IPS DF 6.9 (cell line): ENCODE results near the gene MORC2.

Source experiments
- DNase-seq: peaks from one replicate; pipeline ENCODE4 v3.0.0-alpha.2; 2013; ENCODE audit warnings: low read depth, low spot score
- H3K27ac ChIP-seq: one replicate; pipeline ENCODE4 v1.5.1; 2013; ENCODE audit warnings: low read length, control low read depth
- H3K27me3 ChIP-seq: 2 replicates; pipeline ENCODE4 v1.6.1; 2013; ENCODE audit warnings: mild to moderate bottlenecking, low read length; ENCODE audit not compliant: control insufficient read depth, insufficient read depth
- H3K36me3 ChIP-seq: 2 replicates; pipeline ENCODE4 v1.6.1; 2013; ENCODE audit warnings: low read length; ENCODE audit not compliant: control insufficient read depth, insufficient read depth
- H3K4me1 ChIP-seq: 2 replicates; pipeline ENCODE4 v1.6.1; 2013; ENCODE audit warnings: low read length; ENCODE audit not compliant: control insufficient read depth, insufficient read depth
- H3K4me3 ChIP-seq: 2 replicates; pipeline ENCODE4 v1.5.1; 2013; ENCODE audit warnings: mild to moderate bottlenecking, low read length
- H3K9me3 ChIP-seq: 2 replicates; pipeline ENCODE4 v1.6.1; 2013; ENCODE audit warnings: low read length, inconsistent platforms; ENCODE audit not compliant: control insufficient read depth, insufficient read depth
- WGBS: extraction: QIAGEN DNeasy Blood & Tissue Kit; methylation state at CpG from one replicate; pipeline ENCODE4 v1.1.7; 2013; ENCODE audit warnings: mixed read lengths, missing lambda C conversion rate; ENCODE audit not compliant: insufficient read length, insufficient coverage; 5-methylcytosine and 5-hydroxymethylcytosine counted together

Gene MORC2

DNA sequence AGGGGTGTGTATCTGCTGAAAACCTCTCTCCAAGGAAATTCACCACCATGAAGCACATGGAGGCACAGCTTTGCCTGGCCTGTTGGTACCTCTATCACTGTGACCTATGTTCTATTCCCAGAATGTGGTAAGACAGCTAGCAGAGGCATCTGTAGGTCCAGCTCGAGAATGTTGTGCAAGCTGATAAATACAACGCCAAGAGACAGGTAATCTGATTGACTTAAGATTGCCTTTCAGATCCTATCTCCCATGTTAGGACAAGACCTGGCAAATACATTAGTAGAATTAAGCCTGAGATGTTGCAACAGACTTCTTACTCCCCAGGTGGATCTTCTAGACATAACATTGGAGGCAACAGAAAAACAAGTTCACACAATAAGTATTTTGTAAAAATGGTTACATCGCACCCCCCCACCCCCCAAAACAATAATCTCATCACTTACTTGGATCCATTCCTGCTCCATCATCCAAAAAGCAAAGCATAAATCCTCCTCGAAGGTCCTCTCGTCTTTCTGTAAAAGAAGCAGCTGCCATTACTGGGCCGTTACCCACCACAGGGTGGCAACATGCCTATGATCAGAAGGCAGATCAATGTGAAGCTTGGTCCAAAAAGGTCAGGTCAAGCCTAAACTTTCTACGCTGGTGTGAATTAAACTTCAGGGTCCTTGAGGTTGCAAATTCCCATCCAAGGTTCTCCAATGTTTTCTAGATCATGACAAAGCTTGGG, 18.5 kb downstream of the MORC2 start:
- Histone ChIP-seq H3K9me3 (no peaks in the 10 kb centered on the region), H3K27ac (no peak overlapping the region), H3K27me3 (no peaks in the 10 kb centered on the region), H3K36me3 (peaks cover 34% of the 10 kb centered on the region), H3K4me1 (no peaks in the 10 kb centered on the region), H3K4me3 (no peak overlapping the region)
- WGBS = no CpG with 5 or more reads among the region's 7 CpGs
- DNase-seq = no peak

DNA sequence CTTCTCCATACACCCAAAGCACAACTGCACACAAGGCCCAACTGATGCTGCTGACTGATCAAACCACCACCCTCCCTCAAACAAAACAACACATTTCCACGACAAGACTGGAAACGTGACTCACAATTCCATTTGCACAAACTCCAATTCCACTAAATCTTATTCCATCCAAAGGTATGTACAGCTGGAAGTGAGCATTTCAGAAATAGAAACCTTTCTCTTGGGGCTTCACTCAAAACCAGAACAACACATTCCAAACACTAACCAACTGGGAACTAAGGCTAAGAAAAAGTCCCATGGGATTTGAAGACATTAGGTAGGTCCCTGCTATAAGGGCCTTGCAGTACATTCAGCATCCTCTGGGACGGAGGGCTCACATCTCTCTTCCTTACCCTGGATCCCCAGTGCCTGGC, 19.6 kb downstream of the MORC2 start:
- Histone ChIP-seq H3K4me3 (no peak overlapping the region), H3K27ac (no peak overlapping the region), H3K36me3 (peaks cover 45% of the 10 kb centered on the region), H3K9me3 (no peaks in the 10 kb centered on the region), H3K27me3 (no peaks in the 10 kb centered on the region), H3K4me1 (no peaks in the 10 kb centered on the region)
- WGBS = 100% methylated on average over 2 of the region's 3 CpGs
- no peak for DNase-seq

DNA sequence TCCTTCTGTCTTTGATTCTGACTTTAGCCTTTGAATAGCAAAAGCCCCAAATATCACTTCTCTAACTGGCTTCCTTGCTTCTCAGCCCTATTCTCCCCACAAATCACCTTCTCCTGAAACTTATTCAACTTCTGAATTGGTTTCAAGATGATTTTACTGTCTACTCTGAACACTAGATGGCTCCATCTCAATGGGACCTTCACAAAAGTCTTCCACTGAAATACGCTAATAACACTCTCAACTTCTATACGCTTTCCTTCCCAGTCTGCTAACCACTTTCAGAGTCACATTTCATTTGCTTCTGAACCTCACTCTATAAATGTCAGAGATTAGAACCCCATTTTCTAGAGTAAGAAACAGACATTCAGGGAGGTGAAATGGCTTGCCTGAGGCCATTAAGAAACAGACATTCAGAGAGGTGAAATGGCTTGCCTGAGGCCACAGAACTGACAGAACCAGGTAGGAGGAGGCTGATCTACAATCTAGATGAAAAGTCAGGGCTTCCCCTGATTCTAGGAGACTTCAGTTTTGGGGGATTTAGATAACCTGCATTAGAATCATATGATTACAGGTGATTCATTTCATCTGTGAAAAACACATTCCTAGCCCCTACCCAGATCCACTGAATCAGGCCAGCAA, 20.6 kb downstream of the MORC2 start:
- no peaks in the 10 kb centered on the region for H3K9me3 ChIP-seq
- H3K36me3 ChIP-seq = peaks cover 41% of the 10 kb centered on the region
- no peaks in the 10 kb centered on the region for H3K4me1 ChIP-seq
- no peak overlapping the region for H3K27ac ChIP-seq
- no peaks in the 10 kb centered on the region for H3K27me3 ChIP-seq
- no peak overlapping the region for H3K4me3 ChIP-seq
- 100% methylated on average over 2 of the region's 2 CpGs for WGBS
- no peak for DNase-seq

DNA sequence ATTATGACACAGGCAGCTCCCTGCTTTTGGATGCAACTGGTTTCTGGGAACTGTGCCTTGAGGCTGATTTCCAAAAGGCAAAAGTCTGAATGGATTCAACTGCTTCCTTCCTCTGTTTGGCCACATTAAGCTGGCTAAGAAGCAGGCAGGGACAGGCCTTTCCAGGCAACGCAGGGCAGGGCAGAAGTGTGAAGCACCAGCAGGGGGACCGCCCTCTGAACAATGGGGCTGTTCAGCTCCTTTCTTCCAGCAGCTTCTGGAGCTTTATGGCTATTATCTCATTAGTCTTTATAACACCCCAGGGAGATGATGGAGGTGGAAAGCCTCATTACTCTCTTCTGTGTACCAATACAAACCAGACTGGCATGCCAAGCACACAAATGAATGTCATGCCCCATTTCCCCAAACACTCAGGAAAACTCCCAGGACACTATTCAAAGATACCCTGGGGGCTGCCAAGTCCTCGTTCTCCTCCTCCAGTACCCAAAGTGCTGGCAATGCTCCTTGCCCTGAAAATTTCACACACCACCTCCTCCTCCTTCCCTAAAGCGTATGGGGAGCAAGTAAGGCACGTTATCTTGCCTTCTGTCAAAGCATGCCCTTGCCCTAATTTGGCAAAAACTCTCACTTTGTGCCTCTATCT, 21.3 kb downstream of the MORC2 start:
- peaks cover 42% of the 10 kb centered on the region for H3K36me3 ChIP-seq
- H3K27me3 ChIP-seq = no peaks in the 10 kb centered on the region
- DNase-seq = no peak
- H3K27ac ChIP-seq = no peak overlapping the region
- H3K4me3 ChIP-seq = no peak overlapping the region
- H3K9me3 ChIP-seq = no peaks in the 10 kb centered on the region
- no CpG with 5 or more reads among the region's 5 CpGs for WGBS
- no peaks in the 10 kb centered on the region for H3K4me1 ChIP-seq

DNA sequence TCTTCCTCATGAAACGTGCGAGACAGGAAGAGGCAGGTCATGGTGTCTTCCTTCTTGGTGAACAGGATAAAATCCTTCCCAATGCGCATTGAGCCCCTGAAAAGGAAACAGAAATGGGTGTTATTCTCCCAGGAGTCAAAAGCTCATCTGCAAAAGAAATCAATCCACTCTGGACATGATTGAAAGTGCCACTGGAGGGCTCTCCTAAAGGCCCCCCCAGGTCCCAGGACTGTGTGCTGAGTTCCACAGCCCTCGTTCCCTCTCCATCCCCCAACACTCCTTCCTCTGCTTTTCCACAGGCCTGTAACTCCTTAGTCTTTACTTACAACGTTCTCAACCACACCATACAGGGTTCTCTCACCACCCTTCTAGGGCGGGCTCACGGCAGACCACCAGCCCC, 22.2 kb downstream of the MORC2 start:
- no peak for DNase-seq
- peaks cover 51% of the 10 kb centered on the region for H3K36me3 ChIP-seq
- no peaks in the 10 kb centered on the region for H3K27me3 ChIP-seq
- H3K9me3 ChIP-seq = no peaks in the 10 kb centered on the region
- no CpG with 5 or more reads among the region's 7 CpGs for WGBS
- H3K4me3 ChIP-seq = no peak overlapping the region
- H3K4me1 ChIP-seq = no peaks in the 10 kb centered on the region
- no peak overlapping the region for H3K27ac ChIP-seq

DNA sequence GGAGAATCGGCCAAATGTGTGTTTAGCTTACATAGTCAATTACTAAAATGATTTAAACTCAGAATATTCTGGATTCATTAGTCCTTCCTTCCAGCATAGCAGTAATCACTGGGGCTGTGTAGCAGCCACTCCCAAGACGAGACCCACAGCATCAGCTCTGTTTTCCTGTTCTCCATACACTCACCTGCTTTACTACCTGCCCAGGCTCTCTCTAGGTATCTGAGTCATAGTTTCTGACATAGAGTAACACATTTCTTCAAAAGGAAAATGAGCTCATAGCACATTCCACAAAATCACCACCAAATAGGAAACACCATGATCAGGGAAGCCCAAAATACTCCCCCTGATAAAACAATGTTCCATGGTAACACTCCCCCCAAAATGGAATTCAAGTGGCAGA, 22.9 kb downstream of the MORC2 start:
- Histone ChIP-seq H3K27me3 (no peaks in the 10 kb centered on the region), H3K4me1 (no peaks in the 10 kb centered on the region), H3K9me3 (no peaks in the 10 kb centered on the region), H3K27ac (no peak overlapping the region), H3K36me3 (peaks cover 58% of the 10 kb centered on the region), H3K4me3 (no peak overlapping the region)
- WGBS = no CpG with 5 or more reads among the region's 2 CpGs
- DNase-seq = no peak

DNA sequence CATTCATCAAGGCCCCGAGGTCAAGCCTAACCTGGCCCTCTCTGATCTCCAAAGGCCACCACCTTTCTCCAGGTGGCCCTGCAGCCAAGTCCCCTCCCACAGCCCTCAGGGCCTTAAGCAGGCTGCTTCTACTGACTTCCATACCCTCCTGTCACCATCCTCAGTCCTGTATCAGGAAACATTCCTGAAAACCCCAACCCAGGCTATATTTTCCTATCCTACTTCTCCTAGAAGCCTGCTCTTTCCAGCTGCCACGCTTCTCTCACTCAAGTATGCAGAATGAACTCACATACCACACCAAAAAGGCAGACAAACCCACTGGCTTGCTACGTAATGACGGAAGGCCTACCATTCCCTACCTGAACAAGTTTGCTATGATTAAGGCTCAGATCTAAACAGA, 23.6 kb downstream of the MORC2 start:
- Histone ChIP-seq H3K4me3 (no peak overlapping the region), H3K9me3 (no peaks in the 10 kb centered on the region), H3K4me1 (no peaks in the 10 kb centered on the region), H3K36me3 (peaks cover 65% of the 10 kb centered on the region), H3K27me3 (no peaks in the 10 kb centered on the region), H3K27ac (no peak overlapping the region)
- no peak for DNase-seq
- WGBS = no CpG with 5 or more reads among the region's 4 CpGs

DNA sequence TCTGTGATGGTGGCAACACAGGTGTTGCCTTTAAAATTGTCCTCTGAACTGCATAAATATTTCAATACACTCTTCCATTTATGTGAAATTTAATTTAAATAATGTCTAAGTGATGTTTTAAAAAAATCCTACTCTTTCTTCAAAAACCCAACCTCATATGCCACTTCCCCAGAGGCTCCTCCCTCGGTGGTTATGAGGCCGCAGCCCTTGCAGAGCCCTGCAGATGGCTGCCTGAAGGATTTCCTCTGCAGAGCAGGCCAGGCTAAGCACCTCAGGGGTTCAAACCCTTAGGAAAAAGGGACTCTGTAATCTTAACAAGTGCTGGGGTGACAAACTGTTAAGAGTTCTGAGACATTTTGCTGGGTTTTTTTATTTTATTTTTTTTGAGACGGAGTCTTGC, 25.2 kb downstream of the MORC2 start:
- no CpG with 5 or more reads among the region's 3 CpGs for WGBS
- Histone ChIP-seq H3K27me3 (no peaks in the 10 kb centered on the region), H3K9me3 (no peaks in the 10 kb centered on the region), H3K4me1 (no peaks in the 10 kb centered on the region), H3K36me3 (peaks cover 63% of the 10 kb centered on the region), H3K27ac (no peak overlapping the region), H3K4me3 (no peak overlapping the region)
- DNase-seq = no peak

DNA sequence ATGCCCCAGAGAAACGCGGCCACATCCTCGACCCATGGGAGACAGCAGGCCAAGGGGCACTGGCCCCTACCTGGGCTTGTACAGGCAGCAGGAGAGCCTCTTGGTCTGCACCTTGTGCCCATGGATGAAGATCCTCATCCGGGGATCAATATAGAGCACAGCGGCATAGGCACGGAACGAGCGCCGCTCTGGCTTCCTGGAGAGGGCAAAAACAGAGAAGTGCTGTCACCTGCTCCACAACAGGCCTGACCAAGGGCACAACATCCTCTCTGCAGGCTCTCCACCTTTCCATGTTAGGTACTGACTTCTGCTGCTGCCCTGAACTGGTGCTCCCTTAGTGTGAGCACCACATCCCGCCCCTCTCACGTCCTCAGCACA, 27.2 kb downstream of the MORC2 start:
- no peak overlapping the region for H3K4me3 ChIP-seq
- H3K27me3 ChIP-seq = no peaks in the 10 kb centered on the region
- no peak for DNase-seq
- H3K36me3 ChIP-seq = peaks cover 70% of the 10 kb centered on the region
- H3K9me3 ChIP-seq = no peaks in the 10 kb centered on the region
- no CpG with 5 or more reads among the region's 11 CpGs for WGBS
- no peaks in the 10 kb centered on the region for H3K4me1 ChIP-seq
- no peak overlapping the region for H3K27ac ChIP-seq

DNA sequence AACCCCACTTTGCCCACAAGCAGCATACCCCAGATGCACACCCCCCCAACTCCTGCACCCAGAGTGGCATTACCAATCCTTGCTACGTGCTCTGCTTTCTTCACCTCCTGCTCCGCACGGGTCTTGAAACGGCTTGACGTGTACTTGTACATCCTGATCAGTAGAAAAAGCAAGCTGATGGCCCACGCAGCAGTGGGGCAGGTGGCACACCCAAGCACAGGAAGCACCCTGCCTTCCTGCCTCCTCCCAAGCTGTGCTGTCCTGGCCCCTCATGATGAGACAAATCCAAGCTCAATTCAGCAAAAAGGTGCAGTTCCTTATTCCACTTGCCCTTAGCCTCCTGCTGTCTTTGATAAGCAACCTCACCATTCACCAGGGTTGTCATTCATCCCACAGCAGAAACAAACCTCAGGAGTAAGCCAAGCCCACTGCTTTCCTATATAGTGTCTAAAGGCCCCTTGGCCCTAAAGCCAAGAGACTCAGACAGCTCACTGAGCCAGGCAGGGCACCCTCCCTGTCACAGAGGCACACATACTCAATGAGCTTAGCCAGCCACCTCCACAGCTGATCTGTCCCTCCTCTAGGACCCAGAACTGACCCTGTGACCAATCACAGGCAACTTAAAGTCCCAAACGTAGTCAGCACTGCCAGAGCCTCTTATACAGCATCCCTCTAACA, 27.8 kb downstream of the MORC2 start:
- Histone ChIP-seq H3K4me1 (no peaks in the 10 kb centered on the region), H3K4me3 (no peak overlapping the region), H3K9me3 (no peaks in the 10 kb centered on the region), H3K36me3 (peaks cover 67% of the 10 kb centered on the region), H3K27me3 (no peaks in the 10 kb centered on the region), H3K27ac (no peak overlapping the region)
- no peak for DNase-seq
- no CpG with 5 or more reads among the region's 7 CpGs for WGBS
